Upper lobe of left lung (tissue), 4 donors: ENCODE results near the gene HEXB.

Source experiments
- CTCF ChIP-seq, 6 experiments: fragments of 450-650 bp in 4 of 6; fragments of 200-600 bp in 2 of 6; sonication (generic) in 2 of 6; IDR thresholded peaks; one replicate each; pipeline ENCODE4 v1.5.1; 2016 to 2019; ENCODE audit warnings: antibody characterized with exemption in 6 of 6
- POLR2AphosphoS5 ChIP-seq, 2 donors: sonication (generic); formaldehyde crosslinking; IDR thresholded peaks; one replicate each; pipeline ENCODE4 v1.5.1; 2017; ENCODE audit warnings: antibody characterized with exemption in 2 of 2

GRCh38 chr5:74636552-74636951 lies 48.5 kb upstream of the HEXB start:
- TF ChIP-seq CTCF (IDR thresholded peaks at IDR 0.05) (no peak), POLR2AphosphoS5 (IDR thresholded peaks at IDR 0.05) (no peak)
